Ammon's horn (tissue), 1 donor: ENCODE data around the gene PZP.
"Not testable (repeated sequence)": the region's sequence is repeated elsewhere in the genome, so short reads cannot be mapped to it uniquely, and the experiment has no call there.

Experiments used
- DNase-seq: peaks from one replicate; pipeline ENCODE4 v3.0.0-alpha.2; 2016; ENCODE audit warnings: low spot score

Gene PZP

GRCh38 chr12:9208229-9208628 is at the start of gene PZP:
Gene PZP, minus strand, starts transcription at chr12:9208395. Its CDS starts 54 bp downstream, at chr12:9208341.
- no peak for DNase-seq

GRCh38 chr12:9256758-9257405 is 48.7 kb upstream of the PZP start:
- DNase-seq, result no peak

- no peak for DNase-seq
These were observed 48.1 kb upstream of the PZP start for GRCh38 chr12:9256341-9256740.

- no peak for DNase-seq
These were observed 47.6 kb upstream of the PZP start for GRCh38 chr12:9255837-9256236.

- no peak for DNase-seq
These were observed 45.3 kb upstream of the PZP start for GRCh38 chr12:9253464-9253863.

- not testable (repeated sequence) for DNase-seq
These were observed 44.6 kb upstream of the PZP start for GRCh38 chr12:9252791-9253190.

- no peak for DNase-seq
These were observed 44.1 kb upstream of the PZP start for GRCh38 chr12:9252256-9252655.

GRCh38 chr12:9248435-9248834 is 40.2 kb upstream of the PZP start:
- DNase-seq, result no peak

GRCh38 chr12:9244894-9245293 is 36.7 kb upstream of the PZP start:
- DNase-seq, result peak; percentile 35

- DNase-seq, result no peak
These were observed 35.9 kb upstream of the PZP start for GRCh38 chr12:9243999-9244649.

GRCh38 chr12:9241301-9241700 is 33.1 kb upstream of the PZP start:
- no peak for DNase-seq

- DNase-seq, result peak; percentile 27
These were observed 32.6 kb upstream of the PZP start for GRCh38 chr12:9240776-9241175.

- DNase-seq, result peak; percentile 33
These were observed 31.9 kb upstream of the PZP start for GRCh38 chr12:9240004-9240635.

- no peak for DNase-seq
These were observed 29.1 kb upstream of the PZP start for GRCh38 chr12:9237286-9237685.

GRCh38 chr12:9235519-9235918 is 27.3 kb upstream of the PZP start:
- DNase-seq, result no peak

GRCh38 chr12:9227950-9228349 is 19.8 kb upstream of the PZP start:
- no peak for DNase-seq

- DNase-seq, result no peak
These were observed 15.6 kb upstream of the PZP start for GRCh38 chr12:9223830-9224229.

- DNase-seq, result no peak
These were observed 13.3 kb upstream of the PZP start for GRCh38 chr12:9221483-9221882.

GRCh38 chr12:9221011-9221410 is 12.8 kb upstream of the PZP start:
- DNase-seq, result not testable (repeated sequence)

GRCh38 chr12:9214534-9214933 is 6.3 kb upstream of the PZP start:
- DNase-seq, result no peak

- DNase-seq, result no peak
These were observed 3.5 kb upstream of the PZP start for GRCh38 chr12:9211687-9212086.

- DNase-seq, result no peak
These were observed 3.8 kb downstream of the PZP start for GRCh38 chr12:9204380-9204779.

GRCh38 chr12:9198012-9198411 is 10.2 kb downstream of the PZP start:
- DNase-seq, result no peak
